Cortex of kidney (tissue), 1 donor: ENCODE measurements around the gene KCTD19.

Experiments
- DNase-seq: peaks from one replicate; lab custom pipeline; 2025; lab: John Stamatoyannopoulos, UW

Gene KCTD19

DNA sequence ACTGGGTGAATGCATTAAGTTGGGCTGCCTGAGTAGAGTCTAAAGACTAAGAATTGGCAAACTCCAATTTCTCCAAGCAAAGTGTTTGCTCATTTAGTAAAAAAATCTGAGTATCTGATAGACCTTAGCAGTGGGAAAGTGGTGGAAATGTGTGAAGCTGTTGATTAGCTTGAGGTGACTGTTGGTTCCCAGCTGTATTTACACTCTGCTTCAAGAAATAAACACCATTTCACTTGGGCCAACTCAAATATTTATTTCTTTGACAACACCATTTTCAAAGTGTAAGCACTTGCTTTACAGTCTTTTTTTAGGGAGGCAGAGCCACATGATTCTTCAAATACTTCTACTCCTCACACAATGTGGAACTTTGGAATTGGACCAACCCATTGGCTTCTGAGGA is 8.7 kb downstream of the KCTD19 start:
- no peak for DNase-seq

DNA sequence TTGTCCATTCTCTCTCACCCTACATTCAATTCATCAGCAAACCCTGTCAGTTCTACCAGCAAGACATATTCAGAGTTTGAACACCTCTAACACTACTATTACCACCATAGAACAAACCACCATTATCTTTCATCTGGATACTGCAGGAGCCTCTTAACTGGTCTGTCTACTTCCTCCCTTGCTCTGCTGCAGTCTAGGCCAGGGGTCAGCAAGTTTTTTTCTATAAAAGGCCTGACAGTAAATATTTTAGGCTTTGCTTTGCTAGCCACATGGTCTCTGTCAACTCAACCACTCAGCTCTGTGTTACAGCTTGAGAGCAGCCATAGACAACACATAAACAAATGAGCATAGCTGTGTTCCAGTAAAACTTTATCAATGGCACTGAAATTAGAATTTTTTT is 13.8 kb downstream of the KCTD19 start:
- no peak for DNase-seq

DNA sequence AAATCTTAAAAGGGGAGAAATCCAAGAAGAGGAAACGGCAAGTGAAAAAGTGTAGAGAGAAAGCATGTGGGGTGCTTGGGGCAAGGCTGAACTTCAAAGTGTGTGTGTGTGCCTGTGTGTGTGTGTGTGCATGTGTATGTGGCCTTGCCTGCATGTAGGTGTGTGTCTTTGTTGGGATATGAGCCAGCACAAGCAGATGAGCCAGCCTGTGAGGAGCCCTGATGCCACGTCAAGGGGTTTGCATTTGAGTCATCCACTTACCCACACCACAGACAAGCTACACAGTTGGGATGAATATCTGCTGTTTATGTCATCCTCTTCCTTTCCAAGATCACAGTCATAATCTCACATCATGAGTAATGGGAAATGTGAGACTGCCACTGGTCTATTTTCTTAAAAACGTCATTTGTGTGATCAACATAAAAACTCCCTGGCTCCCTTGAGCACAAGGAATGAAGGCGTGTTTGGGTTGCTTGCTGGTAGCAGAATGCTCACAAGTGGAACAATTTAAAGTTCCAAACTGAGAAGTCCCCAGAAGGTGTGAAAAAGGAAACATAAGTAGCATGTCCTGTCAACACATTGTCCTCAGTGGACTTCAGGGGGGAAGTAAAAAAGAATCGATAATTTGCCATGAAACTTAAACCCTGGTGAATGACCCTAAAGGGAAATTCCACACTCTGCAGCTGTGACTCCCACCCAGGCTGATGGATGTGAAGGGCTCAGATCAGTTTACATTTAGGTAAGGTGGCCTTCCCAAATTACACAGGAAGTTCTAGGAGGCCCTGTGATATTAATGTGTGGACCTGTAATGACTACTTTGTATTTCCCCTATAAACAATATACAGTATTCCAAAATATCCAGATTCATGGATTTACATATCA is 14.7 kb downstream of the KCTD19 start:
- no peak for DNase-seq

DNA sequence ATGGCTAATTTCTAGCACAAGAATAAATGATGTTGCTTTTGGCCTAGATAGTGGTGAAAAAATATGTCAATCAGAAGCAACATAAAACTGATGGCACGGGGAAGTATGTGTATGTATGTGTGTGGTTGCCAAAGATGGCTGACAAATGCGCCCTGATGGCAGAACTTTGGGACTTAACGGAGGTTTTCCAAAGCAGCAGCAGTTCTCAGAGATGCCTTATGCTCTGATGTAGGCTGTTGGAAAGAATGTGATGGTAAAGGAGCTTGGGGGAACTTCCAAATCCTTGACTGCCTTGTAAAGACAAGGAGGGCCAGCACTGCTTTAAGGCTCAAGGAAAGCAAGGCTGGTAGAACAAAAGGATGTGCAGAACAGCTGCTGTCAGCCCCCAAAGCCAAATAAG is 16.0 kb downstream of the KCTD19 start:
- no peak for DNase-seq

DNA sequence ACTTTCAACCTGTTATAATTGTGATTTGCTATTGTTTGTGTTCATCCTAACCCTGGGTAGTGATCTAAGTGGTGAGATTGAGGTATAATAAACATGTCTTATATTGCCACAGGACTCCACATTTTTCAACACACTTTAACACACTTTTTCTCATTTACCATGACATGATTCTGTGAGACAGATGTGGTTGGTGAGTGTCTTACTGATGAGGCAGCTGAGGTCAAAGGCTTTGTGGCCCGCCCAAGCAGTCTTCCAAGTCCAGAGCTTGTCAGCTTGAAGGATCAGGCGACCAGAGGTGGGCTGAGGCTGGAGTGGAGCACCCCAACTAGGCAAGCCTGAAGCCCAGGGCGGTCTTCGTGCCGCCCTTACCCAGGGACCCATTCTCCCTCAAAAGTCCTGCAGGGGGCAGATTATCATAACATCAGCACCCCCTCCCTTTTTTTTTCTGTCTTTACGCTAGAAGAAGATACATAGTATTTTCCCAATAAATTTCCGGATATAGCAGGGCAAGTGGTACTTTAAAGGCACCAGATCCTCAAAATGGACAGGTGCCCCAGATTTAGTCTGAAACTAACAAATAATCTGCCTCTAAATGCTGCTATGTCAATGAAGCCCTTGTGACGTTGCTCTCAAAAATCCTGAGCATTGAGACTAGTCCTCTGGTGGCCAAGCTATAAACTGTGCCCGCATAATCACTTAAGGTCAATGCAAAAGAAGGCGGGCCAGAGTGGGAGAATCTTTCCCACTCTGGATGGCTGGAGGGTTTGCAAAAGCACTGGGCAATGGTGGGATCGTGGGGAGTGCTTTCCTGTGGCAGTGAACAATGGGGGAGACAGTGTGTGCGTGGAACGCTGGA is 21.1 kb downstream of the KCTD19 start:
- DNase-seq = no peak

DNA sequence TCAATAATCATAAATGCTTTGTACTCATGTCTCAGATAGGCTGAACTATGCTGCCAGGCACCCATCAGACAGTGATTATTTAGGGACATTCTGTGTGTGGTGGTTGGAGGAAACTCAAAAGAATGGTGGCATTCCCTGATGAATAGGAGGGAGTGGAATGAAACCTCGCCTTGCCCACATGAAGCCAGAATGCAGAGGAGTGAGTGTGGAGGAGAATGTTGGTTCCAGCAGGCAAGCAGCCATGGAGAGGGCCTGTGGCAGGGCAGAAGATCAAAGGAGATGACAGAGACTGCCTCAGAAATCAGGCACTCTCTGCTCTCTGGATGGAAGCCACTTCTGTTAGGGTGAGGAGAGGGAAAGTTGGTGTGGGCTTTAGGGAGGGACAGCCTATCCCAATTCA is 22.5 kb downstream of the KCTD19 start:
- DNase-seq = no peak

DNA sequence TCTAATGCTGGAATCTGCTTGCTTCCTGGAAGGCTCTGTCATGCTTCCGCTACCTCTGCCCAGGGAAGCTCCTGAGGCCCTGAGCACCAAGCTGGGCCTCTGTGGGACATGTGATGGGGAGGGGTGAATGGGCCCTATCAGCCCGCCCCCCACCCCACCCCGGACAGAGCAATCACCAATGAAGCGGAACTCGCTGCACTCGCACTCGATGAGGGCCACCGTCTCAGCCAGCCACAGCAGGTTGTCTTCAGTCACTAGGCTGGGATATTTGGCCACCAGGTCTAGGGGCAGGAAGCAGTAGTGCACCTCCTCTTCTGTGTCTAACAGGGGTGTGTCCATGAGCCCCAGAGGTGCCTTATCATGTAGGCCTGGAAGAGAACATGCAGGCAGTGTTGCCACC is 23.6 kb downstream of the KCTD19 start:
- DNase-seq = no peak

DNA sequence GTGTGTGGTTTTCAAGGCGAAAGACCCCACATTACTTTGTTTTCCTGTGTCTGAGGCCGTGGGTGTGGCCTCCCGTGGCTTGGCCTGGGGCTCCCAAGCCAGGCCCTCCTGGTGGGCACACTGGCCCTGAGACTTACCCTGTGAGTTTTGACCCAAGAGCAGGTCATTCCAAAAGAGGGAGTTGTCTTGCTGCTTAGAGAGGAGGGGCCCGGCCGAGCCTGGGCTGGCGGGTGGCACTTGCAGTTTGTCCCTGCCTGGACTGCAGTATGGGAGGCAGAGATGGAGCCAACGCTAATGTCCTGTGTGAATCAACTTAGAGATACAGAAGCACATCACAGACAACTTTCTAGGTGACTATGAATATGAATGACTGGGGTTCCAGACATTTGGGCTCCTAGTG is 24.5 kb downstream of the KCTD19 start:
- no peak for DNase-seq

DNA sequence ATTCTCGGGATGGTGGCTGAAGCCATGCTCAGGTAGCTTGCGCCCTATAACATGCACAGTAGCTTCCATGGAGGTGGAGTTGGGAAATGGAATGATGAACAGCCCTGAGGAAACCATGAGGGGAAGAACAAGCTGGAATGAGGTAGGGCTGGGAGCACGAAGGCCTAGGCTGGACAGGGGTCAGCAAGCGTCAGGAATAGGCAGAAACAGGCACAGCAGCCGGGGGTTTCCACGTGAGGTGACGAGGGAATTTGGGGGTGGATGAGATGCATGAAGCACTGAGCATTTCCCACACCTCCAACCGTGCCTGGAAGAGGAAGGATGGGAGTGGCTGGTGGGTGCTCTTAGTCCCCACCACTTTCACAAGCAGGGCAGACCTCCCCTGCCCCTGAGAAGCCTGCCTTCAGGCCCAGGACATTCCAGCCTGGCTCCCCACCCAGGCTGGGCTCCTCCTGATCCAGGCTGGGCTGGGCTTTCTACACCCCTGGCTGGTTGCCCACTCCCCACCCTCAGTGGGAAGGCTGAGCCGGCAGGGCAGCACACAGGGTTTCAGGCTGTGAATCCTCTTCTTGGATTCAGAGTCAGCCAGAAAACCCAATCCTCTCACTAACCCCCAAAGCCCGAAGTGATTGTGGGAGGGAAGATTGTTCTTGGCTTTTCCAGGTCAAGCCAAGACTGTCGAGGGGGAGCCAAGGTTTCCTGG is 25.3 kb downstream of the KCTD19 start:
- DNase-seq = no peak

DNA sequence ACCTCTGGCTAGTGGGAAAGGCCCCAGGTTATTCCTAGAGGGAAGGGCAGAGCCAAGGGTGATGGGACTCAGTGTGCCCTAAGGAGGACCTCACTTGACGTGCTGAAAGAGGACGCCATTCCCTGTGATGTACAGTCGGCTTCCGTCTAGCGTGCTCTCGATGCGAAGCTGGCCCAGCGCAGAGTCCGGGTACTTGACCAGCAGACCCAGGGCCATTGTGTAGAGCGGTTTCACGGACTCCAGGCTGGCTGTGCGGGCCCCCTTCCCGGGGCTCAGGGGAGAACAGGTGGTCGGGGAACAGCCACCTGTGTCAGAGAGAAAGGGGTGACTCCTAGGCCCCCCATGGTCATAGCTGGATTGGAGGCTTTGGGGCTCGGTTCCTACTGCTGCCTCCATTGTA is 27.3 kb downstream of the KCTD19 start:
- no peak for DNase-seq

DNA sequence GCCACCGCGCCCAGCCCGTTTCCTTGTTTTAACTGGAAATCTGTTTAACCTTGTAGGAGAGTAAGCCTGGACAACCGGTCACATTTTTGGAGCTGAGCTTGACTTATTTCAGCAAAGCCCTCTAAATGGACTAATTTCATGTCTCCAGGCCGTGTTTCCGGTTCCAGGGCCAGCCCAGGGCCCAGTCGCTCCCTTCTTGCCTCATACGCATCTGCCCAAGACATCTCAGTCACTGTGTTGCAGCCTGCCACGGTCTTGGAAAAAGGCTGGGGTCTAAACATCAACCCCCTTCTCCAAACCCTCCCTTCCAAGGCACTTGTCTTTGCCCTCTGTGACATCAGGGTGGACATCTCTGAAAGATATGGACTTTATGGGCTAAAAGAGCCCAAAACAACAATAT is 28.3 kb downstream of the KCTD19 start:
- DNase-seq = no peak

DNA sequence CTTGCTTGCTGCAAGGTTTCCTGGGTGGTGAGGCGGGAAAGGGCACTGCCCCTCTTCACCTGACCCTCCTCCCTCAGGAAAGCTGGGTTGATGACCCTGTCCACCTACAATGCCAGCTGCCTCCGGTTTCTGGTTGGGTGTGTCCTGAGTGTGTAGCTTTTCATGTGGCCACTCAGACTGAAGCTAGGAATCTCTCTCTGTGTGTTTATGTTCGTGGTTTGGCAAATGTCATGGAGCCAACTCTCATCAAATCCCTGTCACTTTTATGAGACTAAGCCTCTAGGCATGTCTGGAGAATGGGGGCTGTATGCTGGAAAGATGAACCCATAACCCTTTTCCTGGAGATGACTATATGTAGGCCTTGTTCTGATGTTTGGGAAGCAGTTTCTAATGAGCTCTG is 30.1 kb downstream of the KCTD19 start:
- no peak for DNase-seq

DNA sequence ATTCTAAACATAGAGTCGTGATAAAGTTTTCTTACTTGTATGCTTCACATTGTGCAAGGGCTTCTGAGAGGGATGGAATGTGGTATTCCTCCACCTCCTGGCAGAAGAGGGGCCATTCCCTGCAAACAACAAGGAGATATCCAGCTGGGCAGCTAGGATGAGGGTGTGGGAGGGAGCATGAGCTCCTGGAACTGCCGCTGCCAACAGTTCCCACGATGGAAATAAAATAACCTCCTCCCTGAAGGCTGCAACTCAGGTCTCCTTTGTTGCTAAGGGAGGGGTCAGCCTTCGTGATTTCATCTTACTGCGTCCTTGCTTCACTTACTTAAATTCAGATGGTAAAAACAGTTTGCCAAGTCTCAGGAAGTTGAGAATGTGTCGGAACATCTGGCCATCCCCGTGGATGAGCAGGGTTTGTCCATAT is 31.6 kb downstream of the KCTD19 start:
- DNase-seq = no peak

DNA sequence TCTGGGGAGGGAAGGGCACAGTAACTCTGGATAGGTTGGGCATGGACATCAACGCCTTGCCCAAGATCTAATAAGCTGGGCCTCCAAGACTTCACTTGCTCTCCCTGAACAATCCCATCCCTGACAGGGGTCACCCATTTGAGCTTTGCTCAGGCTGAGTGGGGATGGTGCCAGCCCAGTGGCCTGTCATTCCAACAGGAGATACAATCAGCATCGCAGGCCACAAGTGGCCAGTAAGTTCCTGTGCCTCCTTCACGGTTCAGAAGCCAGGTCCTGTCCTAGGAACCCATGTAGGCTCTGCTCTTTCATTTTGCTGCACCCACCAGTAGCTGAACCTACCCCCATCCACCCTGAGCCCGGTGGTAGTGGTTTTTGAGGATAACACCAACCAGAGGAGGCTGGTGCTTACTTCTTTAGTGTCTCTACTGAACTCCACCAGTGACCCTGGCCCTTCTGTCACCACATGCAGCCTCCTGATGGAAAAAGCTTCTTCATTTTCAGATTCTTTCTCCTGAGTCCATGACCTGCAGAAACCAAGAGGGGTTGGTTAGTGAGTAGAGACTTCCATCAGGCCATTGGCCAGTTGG is 32.3 kb downstream of the KCTD19 start:
- DNase-seq = no peak

DNA sequence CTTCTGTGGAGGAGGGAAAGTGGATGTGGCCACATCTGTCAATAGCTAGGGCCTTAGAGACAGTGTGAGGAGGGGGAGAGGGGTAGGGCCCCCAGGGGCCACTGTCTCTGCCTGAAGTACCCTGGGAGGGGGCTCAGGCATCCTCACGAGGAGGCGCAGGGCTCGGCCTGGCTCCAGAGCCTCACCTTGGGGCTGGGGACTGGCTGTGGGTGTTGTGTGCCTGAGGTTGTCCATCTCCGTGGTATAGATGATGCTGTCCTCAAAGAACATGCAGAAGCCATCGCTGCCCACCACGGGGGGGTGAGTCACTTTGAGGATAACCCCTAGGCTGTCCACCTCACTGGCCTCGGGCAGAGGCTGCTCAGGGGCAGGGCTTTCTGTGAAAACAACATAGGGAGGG is 35.1 kb downstream of the KCTD19 start:
- no peak for DNase-seq

DNA sequence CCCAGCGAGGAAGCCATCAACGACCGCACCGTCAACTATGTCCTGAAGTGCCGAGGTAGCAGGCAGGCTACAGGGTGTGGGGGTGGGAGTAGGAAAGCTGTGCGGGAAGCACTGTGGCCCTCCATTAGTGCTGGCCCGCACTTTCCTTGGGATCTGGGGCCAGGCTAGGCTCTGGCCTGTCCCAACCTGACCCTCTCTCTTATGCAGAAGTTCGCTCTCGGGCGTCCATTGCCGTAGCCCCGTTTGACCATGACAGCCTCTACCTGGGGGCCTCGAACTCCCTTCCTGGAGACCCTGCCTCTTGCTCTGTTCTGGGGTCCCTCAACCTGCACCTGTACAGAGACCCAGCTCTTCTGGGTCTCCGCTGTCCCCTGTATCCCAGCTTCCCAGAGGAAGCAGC is 38.6 kb downstream of the KCTD19 start:
- no peak for DNase-seq

DNA sequence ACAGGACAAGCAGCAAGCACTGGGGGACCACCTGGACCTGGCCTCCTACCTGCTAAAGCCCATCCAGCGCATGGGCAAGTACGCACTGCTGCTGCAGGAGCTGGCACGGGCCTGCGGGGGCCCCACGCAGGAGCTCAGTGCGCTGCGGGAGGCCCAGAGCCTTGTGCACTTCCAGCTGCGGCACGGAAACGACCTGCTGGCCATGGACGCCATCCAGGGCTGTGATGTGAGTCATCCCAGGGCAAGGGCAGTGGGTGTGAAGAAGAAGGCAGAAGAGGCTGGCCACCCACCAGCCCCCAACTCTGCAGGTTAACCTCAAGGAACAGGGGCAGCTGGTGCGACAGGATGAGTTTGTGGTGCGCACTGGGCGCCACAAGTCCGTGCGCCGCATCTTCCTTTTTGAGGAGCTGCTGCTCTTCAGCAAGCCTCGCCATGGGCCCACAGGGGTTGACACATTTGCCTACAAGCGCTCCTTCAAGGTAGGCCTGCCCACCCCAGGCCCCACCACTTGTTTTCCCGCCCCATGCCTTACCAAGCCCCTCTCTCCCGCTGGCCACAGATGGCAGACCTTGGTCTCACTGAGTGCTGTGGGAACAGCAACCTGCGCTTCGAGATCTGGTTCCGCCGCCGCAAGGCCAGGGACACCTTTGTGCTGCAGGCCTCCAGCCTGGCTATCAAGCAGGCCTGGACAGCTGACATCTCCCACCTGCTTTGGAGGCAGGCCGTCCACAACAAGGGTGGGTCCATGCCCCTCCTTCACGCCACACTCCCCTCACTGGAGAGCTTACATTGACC is 39.9 kb downstream of the KCTD19 start:
- no peak for DNase-seq

DNA sequence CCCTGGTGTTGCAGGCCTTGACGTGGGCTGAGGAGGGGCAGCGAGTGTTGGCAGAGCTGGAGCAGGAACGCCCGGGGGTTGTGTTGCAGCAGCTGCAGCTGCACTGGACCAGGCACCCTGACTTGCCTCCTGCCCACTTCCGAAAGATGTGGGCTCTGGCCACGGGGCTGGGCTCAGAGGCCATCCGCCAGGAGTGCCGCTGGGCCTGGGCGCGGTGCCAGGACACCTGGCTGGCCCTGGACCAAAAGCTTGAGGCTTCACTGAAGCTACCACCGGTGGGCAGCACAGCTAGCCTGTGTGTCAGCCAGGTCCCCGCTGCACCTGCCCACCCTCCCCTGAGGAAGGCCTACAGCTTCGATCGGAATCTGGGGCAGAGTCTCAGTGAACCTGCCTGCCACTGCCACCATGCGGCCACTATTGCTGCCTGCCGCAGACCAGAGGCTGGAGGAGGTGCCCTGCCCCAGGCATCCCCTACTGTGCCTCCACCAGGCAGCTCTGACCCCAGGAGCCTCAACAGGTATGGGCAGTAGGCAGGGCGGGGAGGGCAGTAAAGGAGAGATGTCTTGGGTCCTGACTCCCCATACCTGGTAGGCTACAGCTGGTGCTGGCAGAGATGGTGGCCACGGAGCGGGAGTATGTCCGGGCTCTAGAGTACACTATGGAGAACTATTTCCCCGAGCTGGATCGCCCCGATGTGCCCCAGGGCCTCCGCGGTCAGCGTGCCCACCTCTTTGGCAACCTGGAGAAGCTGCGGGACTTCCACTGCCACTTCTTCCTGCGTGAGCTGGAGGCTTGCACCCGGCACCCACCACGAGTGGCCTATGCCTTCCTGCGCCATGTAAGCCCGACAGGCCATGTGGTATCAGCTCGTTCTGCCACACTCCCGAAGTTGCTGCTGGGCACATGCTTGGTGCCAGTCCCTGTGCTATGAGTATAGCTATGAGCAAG is 41.6 kb downstream of the KCTD19 start:
- no peak for DNase-seq

DNA sequence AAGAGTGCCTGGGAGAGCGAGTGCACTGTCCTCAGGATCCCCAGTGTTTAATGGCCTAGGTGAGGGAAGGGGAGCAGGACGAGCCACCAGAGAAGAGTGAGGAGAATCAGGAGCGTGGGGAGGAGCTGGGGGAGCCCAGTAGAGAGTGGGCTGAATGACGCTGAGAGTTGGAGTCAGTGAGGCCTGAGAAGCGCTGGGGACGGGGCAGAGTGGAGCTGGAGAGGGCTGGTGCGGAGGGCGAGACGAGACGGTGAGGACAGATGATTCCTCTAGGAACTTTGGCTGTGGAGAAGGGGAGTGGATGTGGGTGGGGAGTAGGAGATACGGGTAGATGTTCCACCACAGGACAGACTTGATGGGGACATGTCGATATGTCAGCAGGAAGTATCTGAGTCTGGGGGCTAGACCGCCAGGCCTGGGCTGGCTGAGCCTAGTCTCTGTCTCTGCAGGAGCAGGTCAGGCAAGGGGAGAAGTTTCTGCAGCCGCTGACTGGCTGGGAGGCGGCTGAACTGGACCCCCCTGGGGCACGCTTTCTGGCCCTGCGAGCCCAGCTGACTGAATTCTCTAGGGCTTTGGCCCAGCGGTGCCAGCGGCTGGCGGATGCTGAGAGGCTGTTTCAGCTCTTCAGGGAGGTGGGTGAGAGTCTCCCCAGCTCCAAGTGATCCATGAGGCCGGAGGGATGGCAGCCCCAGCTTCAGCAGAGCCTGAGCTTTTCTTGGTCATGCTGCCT is 42.5 kb downstream of the KCTD19 start:
- DNase-seq = no peak
